ENCODE measurements around the gene PAPPA. TPM values are rescaled to one million over a fixed set of nuclear protein-coding genes. Genes with fewer than 3 reads are reported as not detected.

PAPPA gene
- total RNA-seq, 1 experiment from 2014 or later, result 0.05 TPM

DNA sequence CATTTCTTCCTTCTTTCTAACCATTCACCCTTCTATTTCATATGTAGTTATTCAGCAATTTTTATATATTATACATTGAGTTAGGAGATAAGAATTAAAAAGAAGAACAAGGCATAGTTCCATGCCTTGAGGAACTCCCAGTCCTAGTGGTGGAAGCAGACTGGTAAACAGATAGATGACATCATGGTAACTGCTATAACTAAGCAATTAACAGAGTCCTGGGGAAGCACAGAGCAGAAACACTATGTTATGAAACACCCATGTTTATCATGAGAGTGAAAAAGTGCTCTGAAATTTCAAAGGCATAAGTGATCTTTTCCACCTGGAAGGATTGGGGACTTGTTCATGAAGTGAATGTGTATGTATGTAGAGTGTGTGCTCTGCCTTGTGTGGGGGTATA, 14.6 kb downstream of the PAPPA start:
- Histone ChIP-seq H3K9me3 (ENCODE audit: control insufficient read depth in 1 of 2, insufficient read depth in 1 of 2, low read depth in 1 of 2, low read length in 2 of 2) (no peaks in the 10 kb centered on the region), H3K4me2 (ENCODE audit: low read length) (no peak overlapping the region), H3K9me2 (ENCODE audit: insufficient read depth) (no peaks in the 10 kb centered on the region), H3K27ac (ENCODE audit: low read depth, low read length) (no peak overlapping the region), H3K4me3 (replicated peaks in 1 of 2; ENCODE audit: low read depth in 1 of 2, low read length in 2 of 2) (no peak overlapping the region), H4K20me1 (ENCODE audit: insufficient read depth) (no peaks in the 10 kb centered on the region), H3K36me3 (ENCODE audit: control insufficient read depth in 1 of 2, insufficient read depth in 2 of 2, low read length in 2 of 2) (no peaks in the 10 kb centered on the region), H2AFZ (ENCODE audit: low read depth, low read length, poor library complexity, severe bottlenecking) (no peak overlapping the region), H3K27me3 (ENCODE audit: insufficient read depth, low read length) (peaks cover 33% of the 10 kb centered on the region), H3K9ac (ENCODE audit: low read length) (no peak overlapping the region), H3K79me2 (ENCODE audit: insufficient read depth, low read length) (no peaks in the 10 kb centered on the region), H3K4me1 (ENCODE audit: control insufficient read depth in 1 of 2, insufficient read depth in 2 of 2, low read length in 2 of 2) (no peaks in the 10 kb centered on the region)
- ATAC-seq (no peak), DNase-seq (ENCODE audit: low read depth, low spot score) (no peak)
- TF ChIP-seq YY1 (IDR thresholded peaks at IDR 0.05; ENCODE audit: extremely low read depth, insufficient replicate concordance, low read depth, low read length) (no peak), ZFX (IDR thresholded peaks at IDR 0.05) (no peak), EZH2phosphoT487 (IDR thresholded peaks at IDR 0.05; ENCODE audit: borderline replicate concordance) (no peak)
- TF ChIP-seq, protein P1, sequence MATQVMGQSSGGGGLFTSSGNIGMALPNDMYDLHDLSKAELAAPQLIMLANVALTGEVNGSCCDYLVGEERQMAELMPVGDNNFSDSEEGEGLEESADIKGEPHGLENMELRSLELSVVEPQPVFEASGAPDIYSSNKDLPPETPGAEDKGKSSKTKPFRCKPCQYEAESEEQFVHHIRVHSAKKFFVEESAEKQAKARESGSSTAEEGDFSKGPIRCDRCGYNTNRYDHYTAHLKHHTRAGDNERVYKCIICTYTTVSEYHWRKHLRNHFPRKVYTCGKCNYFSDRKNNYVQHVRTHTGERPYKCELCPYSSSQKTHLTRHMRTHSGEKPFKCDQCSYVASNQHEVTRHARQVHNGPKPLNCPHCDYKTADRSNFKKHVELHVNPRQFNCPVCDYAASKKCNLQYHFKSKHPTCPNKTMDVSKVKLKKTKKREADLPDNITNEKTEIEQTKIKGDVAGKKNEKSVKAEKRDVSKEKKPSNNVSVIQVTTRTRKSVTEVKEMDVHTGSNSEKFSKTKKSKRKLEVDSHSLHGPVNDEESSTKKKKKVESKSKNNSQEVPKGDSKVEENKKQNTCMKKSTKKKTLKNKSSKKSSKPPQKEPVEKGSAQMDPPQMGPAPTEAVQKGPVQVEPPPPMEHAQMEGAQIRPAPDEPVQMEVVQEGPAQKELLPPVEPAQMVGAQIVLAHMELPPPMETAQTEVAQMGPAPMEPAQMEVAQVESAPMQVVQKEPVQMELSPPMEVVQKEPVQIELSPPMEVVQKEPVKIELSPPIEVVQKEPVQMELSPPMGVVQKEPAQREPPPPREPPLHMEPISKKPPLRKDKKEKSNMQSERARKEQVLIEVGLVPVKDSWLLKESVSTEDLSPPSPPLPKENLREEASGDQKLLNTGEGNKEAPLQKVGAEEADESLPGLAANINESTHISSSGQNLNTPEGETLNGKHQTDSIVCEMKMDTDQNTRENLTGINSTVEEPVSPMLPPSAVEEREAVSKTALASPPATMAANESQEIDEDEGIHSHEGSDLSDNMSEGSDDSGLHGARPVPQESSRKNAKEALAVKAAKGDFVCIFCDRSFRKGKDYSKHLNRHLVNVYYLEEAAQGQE (IDR thresholded peaks at IDR 0.05; ENCODE audit: low read depth), result no peak
- TF ChIP-seq, protein P2, sequence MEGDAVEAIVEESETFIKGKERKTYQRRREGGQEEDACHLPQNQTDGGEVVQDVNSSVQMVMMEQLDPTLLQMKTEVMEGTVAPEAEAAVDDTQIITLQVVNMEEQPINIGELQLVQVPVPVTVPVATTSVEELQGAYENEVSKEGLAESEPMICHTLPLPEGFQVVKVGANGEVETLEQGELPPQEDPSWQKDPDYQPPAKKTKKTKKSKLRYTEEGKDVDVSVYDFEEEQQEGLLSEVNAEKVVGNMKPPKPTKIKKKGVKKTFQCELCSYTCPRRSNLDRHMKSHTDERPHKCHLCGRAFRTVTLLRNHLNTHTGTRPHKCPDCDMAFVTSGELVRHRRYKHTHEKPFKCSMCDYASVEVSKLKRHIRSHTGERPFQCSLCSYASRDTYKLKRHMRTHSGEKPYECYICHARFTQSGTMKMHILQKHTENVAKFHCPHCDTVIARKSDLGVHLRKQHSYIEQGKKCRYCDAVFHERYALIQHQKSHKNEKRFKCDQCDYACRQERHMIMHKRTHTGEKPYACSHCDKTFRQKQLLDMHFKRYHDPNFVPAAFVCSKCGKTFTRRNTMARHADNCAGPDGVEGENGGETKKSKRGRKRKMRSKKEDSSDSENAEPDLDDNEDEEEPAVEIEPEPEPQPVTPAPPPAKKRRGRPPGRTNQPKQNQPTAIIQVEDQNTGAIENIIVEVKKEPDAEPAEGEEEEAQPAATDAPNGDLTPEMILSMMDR (IDR thresholded peaks at IDR 0.05 in 2 of 3, conservative IDR thresholded peaks at IDR 0.05 in 1 of 3; ENCODE audit: borderline replicate concordance in 1 of 3, insufficient read depth in 1 of 3, low read depth in 2 of 3, low read length in 2 of 3), result no peak
- TF ChIP-seq, protein P3, sequence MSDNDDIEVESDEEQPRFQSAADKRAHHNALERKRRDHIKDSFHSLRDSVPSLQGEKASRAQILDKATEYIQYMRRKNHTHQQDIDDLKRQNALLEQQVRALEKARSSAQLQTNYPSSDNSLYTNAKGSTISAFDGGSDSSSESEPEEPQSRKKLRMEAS (IDR thresholded peaks at IDR 0.05), result no peak
- intact Hi-C loops (cut with micrococcal nuclease), result loop anchor here (10.0 kb wide), 1 partner anchor 473 kb away; no protein-coding TSS in a partner anchor
- ChIA-PET RAD21 (ENCODE audit: low non-redundant PET in 1 of 2, low total read pairs in 2 of 2, uncharacterized antibody in 2 of 2, unreplicated experiment in 2 of 2) (no interaction called here), POLR2A (no interaction called here), CTCF (no interaction called here)
- BruUV-seq (replicated peaks), result no TSS peak
